GM21737 (cell line): ENCODE results near the gene SLC6A9.

Experiments
- ATAC-seq: cut with Tn5 transposase; IDR thresholded peaks from one replicate; pipeline ENCODE4 v1.9.1; 2021; ENCODE audit warnings: mild to moderate bottlenecking, moderate library complexity; ENCODE audit not compliant: unreplicated experiment

The SLC6A9 gene

GRCh38 chr1:43951021-43951985, 80.0 kb downstream of the SLC6A9 start:
- no peak for ATAC-seq

- no peak for ATAC-seq
Measured at GRCh38 chr1:43949678-43950077, 81.6 kb downstream of the SLC6A9 start.

GRCh38 chr1:43947874-43948437, 83.3 kb downstream of the SLC6A9 start:
- no peak for ATAC-seq

- peak; percentile 18 for ATAC-seq
Measured at GRCh38 chr1:43947061-43947873, 84.0 kb downstream of the SLC6A9 start.
